MV-4-11 (cell line): Measurements from ENCODE around the gene FPGS.

Experiments
- DNase-seq: peaks from one replicate; lab custom pipeline; 2025; lab: John Stamatoyannopoulos, UW

Gene FPGS

DNA sequence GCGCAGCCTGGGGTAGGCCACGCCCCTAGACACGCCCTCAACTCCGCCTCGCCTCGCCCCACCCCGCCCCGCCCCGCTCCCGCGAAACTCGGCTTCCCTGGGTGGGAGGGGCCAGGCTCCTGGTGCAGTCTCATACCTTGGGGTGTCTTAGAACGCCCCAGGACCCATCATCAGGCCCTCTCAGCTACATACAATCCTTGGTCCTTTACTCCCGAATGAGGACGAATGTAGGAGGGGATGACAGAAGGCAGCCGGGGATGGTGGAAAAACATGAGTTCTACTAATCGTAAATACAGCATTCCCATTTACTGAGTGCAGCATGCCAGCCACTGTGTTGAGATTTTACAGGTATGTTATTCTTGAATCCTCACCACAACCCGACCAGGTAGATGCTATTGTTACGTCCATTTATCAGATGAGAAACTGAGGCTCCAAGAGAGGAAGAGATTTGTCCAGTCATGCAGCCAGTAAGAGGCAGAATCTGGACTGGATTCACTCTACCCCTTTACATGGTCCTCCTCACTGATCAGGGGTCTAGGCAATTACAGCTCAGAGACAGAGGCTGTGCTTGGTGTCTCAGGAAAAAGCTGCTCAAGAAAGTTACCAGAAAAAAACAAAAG lies 31.0 kb upstream of the FPGS start:
- no peak for DNase-seq

DNA sequence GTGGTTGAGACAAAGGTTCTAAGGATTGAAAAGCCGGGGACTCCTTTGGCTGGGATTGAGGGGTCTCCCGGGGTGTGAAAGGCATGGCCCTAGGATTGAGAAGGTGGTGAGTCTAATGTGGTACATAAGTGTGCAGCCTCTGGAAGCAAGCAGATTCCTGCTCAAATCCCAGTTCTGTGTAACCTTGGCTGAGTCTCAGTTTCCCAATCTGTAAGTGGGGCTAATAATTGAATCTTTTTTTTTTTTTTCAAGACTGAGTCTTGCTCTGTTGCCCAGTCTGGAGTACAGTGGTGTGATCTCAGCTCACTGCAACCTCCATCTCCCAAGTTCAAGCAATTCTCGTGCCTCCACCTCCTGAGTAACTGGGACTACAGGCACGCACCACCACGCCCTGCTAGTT lies 30.1 kb upstream of the FPGS start:
- no peak for DNase-seq

DNA sequence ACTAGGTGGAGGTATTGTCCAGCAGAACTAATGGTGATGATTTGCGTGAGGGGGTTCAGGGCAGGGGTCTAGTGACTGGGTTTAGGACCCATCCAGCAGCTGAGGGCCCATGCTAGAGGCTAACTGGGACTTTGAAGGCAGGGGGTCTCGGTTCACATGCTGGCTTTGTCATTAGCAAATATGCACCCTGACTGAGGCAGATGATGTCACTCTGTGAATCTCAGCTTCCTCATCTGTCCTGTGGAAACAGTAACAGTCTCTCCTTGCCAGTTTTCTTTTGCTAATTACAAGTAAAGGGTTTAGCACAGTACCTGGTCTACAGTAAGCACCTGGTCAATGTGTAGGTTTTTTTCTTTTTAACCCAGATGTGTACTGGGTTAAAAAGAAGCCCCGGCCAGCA lies 29.4 kb upstream of the FPGS start:
- DNase-seq: no peak

DNA sequence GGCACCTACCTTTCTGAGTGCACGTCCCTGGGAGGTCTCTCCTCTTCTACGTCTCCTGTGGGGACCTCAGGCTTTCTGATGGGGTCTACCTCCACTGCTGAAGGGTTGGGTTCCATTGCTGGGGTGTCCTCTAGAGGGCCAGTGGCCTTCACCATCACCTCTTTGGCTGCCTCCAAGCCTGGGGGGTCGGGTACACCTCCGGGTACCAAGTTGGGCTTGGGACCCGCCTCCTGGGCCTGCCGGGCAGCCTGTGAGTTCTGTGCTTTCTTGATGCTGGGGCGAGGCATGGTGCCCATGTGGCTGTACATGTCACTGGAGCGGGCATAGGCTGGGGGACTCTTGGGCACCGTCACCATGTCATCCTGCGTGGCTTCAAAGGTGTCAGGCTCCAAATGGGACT lies 28.7 kb upstream of the FPGS start:
- DNase-seq: no peak

DNA sequence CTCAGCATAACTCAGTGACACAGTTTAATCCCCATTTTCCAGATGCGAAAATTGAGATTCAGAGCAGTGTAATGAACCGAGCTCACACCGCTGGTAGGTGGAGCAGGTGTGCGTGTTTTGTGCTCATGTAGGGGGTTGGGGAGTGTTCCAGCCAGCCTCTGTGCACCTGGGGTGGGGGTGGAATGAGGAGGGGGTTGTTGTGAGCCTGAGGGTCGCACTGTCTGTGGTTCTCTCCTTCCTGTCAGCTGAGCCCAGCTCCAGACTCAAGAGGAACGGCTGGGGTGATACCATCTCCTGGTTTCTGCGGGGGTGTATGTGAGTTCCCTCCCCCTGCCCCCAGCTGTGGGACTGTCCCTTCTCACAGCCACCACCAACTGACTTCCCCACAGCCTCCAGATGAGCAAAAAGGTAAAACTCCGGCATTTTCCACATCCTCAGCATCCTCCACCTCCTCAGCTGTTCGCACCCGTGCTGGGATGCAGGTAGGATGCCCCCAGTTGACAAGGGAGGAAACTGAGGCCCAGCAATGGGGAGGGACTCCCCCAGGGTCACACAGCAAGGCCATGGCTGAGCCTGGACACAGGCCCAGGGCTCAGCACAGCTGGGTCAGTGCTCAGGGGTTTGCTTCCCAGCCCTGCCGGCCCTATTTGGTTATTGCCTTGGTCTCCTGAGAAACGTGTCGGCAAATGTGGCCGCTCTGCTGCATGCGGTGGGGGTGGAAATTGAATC lies 26.3 kb upstream of the FPGS start:
- peak; percentile 84 for DNase-seq

DNA sequence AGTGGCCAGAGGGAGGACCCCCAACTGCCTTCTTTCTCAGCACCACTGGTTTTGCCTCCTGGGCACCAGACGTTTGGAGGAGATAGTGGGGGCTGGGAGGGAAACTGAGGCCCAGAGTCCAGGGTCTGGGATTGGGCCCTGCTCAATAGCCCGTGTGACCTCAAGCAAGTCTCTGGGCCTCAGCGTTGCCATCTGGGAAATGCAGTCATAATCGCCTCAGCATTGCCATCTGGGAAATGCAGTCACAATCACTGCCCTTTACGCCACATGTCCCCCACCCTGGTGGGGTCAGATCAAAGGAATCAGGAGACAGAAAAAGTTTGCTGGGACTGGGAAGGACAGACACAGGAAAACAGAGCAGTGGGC lies 25.8 kb upstream of the FPGS start:
- DNase-seq: no peak

DNA sequence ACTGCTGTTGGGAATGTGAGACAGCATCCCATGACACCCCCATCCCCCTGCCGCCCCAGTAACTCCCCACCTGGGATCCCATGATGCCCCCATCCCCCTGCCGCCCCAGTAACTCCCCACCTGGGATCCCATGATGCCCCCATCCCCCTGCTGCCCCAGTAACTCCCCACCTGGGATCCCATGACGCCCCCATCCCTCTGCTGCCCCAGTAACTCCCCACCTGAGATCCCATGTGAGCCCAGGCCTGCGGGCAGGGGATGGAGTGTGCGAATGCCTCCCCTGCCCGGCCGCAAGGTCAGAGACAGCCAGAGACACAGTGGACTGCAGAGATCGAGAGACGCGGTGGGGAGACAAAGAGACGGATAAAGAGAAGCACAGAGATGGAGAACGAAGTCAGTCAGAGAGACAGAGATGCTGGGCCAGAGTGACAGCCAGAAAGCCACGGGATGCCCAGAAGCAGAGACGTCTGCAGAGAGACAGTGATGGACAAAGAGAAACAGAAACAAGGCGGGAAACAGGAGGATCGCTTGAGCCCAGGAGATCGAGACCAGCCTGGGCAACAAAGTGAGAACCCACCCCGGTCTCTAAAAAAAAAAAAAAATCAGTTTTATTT lies 25.2 kb upstream of the FPGS start:
- no peak for DNase-seq

DNA sequence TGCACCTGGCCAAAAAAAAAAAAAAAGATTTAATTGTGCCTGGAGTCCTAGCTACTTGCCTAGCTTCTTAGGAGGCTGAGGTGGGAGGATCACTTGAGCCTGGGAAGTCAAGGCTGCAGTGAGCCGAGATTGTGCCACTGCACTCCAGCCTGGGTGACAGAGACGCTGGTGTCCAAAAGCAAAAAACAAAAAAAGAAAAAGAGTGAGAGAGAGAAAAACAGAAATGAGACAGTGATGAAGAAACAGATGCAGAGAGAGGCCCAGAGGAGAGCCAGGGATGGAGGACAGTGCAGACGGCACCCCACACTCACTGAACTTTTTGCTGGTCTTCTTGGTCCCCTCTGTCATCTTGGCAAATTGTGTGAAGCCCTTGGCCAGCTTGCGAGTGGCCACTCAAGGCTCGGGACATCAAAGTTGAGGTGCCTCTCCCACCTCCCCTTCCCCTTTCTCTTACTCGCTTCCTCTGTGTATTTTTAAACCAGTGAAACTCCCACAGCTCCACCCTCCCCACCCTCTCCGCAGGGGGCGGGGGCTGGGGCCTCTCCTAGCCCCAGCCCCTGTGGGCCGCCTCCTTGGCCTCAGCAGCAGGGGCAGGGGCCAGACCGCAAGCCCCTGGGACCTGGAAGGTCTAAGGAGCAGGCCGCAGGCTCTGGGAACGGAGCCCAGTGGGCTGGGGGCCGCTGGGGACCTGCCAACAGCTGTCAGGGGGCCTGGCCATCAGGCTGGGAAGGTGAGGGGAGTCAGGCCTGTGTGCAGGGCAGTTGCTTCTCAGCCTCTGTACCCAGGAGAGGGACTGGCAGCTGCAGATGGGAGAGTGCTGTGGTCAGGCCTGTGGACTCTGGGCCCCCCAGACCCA lies 24.2 kb upstream of the FPGS start, which contains the start of gene SH2D3C:
Gene SH2D3C (minus strand): TSS at position 387 of the 856 bp plus-strand sequence. CDS start 39 bp downstream, at position 348.
- peak; percentile 78 for DNase-seq

DNA sequence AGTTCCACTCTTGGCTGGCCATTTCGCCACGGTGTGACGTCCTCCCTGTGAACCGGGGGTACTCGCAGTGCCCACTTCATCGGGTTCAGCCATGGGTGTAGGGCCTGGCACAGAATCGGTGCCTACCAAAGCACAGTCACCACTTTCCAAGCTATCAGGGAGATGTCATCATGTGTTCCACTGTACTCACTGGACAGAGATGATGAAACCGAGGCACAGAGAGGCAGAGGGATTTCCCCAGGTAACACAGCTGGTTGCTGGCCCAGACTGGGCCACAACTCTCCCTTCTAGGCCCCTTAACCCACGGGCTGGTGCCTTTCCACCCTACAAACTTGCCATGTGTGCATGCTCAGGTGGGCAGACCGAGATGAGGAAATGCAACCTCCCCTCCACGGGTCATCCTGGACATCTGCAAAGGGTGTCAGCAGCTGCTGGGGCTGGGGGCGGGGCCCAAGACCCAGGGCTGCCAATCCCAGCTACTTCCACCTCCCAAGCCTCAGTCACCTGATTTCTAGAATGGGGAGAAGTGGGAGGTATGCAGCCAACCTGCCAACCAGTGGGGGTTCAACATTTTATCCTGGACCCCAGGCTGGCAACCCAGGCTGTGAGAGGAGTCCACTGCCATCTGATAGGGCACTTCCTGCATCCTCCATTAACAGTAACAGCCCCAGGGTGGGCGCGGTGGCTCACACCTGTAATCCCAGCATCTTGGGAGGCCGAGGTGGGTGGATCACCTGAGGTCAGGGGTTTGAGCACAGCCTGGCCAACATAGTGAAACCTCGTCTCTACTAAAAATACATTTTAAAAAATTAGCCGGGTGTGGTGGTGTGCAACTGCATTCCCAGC lies 23.3 kb upstream of the FPGS start:
- DNase-seq: peak; percentile 75

DNA sequence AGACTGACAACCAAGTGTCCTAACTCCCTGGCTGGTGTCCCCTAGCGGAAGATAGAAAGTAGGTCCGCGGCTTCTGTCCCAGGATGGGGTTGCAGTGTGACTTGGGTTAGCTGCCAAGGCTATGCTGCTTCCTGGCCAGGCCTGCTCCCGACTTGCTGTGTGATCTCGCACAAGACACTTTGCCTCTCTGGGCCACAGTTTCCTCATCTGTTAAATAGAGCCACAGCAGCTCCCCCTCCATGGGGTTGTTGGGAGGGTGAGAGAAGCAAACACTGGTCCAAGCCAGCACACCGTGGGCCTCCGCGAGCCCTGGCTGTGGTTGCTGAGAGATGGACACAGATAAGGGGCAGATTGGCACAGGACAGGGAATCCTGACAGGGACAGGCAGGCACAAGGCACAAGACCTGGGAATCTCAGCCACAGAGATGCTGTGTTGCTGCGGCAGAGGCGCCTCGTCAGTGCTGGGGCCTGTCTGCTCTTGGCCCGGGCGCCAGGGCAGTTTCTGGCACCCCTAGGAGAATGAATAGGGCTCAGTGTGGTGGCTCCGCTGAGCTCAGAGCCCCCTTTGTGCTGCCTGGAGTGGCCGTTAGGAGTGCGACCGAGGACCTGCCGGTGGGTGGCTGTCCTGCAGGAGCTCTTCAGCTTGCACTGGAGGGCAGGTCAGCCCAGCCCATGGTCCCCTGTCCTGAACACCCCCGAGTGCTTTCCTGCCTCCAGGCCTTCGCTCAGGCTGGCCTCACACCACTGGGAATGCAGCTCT lies 22.4 kb upstream of the FPGS start:
- peak; percentile 24 for DNase-seq

DNA sequence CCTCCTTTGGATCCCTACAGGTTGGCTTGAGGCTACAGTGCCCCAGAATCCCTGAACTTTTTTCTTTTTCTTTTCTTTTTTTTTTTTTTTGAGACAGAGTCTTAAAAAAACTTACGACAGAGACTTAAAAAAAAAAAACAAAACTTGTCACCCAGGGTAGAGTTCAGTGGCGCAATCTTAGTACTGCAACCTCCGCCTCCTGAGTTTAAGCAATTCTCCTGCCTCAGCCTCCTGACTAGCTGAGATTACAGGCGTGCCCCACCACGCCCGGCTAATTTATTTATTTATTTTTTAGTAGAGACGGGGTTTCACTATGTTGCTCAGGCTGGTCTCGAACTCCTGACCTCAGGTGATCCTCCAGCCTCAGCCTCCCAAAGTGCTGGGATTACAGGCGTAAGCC lies 21.8 kb upstream of the FPGS start:
- DNase-seq: peak; percentile 80

DNA sequence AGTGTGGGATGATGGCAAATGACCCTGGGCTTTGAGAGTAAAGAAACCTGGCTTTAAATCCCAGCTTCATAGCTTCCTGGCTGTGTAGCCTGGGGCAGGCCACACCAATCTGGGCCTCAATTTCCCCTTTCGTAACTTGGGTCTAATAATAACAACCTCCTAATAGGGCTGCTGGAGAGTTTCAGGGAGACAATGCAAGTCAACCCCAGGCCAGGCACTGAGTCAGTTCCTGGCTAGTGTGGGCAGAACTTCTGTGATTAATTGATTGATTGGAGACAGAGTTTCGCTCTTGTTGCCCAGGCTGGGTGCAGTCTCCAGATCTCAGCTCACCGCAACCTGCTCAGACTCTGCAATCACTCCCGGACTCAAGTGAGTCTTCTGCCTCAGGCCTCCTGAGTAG lies 20.9 kb upstream of the FPGS start:
- DNase-seq: no peak

DNA sequence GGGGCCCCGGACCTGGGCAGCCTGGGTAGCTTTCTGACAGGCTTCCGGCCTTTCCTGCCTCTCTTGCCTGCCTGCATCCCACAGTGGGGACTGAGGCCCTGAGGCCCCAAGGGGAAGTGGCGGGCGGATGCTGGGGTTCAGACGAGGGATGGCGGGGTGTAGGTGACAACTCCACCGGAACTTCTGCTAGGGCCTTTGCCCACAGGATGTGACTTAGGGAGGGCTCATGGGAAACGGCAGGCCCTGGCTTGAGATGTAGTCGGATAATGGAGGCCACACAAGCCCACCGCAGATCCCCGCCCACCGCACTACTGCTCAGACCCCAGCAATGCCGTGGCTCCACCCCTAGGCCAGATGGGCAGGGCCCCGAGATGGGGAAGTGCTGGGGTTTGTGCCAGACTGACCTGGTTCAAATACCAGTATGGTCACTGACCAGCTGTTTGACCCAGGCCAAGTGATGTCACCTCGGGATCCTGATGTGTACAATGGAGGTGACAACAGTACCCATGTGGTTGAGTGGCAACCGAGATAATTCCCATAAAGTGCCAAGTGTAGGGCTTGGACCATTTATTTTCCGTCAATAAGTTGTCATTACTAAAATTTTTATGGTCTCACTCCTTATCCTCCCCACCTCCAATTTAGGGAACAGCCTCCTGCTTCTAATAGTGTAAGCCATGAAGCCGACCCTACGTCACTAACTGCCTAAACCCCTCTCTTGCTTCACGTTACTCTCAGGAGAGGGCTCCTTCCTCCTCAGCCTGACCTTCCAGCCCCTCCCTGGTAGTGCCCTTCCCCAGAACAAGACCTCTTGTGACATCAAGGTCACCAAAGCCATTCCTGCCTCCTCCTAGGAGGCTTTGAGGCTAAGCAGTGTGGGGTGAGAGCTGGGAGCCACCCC lies 19.3 kb upstream of the FPGS start:
- peak; percentile 93 for DNase-seq

DNA sequence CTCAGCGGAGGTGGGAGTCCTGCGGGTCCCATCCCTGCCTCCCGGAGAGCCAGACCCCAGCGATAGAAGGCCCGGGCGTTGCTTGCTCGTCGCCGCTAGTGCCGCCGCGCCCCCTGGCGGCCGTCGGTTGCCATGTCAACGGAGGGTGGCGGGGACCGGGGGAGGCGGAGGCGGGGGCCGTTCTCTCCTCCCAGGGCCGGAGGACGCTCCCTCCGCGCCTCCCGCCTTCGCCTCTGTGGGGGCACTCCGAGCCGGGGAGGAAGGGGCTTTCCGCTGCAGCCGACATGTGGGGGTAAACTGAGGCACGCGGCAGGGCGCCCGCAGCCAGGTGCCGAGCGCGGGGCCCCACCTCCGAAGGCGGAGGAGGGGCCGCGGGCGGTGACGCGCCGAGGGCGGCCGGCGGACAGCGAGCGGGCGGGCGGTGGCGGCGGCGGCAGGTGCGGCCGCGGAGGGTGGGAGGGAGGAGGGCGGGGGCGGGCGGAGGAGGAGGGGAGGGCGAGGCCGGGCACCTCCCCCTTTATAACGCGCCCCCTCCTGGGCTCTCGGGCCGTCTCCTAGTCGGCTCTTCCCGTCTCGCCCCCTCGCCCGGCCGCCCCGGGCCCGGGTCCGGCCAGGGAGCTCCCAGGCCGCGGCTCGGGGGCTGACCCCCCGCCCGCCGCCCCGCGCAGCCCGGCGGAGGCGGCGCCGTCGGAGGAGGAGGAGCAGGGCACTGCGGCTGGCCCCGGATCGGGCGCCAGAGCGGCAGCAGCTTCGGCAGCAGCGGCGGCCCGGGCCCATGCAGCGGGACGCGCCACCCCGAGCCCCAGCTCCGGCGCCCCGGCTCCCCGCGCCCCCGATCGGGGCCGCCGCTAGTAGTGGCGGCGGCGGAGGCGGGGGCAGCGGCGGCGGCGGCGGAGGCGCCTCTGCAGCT lies 17.4 kb upstream of the FPGS start:
- peak; percentile 63 for DNase-seq

DNA sequence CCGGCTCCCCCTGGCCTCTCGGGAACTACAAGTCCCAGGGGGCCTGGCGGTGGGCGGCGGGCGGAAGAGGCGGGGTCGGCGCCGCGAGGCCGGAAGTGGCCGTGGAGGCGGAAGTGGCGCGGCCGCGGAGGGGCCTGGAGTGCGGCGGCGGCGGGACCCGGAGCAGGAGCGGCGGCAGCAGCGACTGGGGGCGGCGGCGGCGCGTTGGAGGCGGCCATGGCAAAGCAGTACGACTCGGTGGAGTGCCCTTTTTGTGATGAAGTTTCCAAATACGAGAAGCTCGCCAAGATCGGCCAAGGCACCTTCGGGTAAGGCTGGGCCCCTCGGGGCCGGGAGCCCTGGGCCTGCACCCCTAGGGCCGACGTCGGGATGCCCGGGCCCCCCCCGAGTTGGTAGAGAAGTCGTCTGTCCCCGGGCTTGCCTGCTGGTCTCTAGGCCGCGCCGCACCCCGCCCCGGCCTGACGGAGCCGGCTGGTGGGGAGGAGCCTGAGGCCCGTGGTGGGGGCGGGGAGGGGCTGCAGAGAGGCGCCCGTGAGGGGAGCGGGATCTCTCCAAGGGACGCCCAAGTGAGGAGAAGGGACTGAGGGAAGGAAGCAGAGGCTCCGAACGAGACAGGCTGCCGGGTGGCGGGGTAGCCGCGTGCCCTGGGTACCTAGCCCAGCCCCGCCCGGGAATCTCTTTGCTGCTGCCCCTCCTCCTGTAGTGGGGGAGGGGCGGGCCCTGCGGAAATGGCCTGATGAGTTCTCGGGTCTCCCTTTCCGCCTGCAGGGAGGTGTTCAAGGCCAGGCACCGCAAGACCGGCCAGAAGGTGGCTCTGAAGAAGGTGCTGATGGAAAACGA lies 16.5 kb upstream of the FPGS start, which contains the start of gene CDK9:
Gene CDK9 (plus strand): TSS at position 102 of the 840 bp plus-strand sequence. CDS start 115 bp downstream, at position 217.
- DNase-seq: peak; percentile 75

DNA sequence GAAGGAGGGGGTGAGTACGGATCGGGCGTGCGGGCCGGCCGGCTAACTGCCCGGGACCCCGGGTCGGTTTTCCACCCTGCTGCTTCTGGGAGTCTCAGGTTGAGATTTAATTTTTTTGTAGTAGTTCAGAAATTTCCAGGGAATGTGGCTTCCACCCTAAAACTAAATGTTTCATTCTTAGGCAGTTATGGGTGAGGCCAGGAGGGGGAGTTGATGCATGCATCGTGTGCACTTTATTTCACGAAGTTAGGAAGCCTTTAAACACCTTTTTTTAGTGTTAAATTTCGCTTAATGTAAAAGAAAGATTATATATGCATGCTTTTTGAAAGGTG lies 15.9 kb upstream of the FPGS start:
- no peak for DNase-seq

DNA sequence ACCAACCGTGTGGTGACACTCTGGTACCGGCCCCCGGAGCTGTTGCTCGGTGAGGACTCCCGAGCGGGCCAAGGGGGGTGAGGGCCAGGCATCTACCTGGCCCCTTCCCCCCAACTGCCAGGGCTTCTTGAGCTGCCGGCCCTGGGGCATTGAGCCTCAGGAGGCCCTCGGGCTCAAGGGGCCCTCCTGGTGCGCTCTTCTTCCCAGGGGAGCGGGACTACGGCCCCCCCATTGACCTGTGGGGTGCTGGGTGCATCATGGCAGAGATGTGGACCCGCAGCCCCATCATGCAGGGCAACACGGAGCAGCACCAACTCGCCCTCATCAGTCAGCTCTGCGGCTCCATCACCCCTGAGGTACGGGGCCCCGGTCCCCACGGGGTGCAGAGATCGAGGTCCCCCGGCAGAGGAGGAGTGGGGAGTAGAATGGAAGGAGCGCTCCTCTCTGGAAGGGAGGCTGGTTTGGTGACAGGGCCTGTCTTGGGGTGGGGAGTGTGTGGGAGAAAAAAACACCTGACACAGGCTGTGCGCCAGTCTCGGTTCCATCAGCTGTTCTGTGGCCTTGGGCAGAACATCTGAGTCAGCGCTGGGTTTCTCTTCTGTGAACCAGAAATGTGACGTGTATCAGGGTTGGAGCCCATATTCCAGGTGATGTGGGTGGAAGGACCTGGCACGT lies 14.2 kb upstream of the FPGS start:
- no peak for DNase-seq
